ENCODE measurements around the gene STAC2. TPM values are rescaled to one million over a fixed set of nuclear protein-coding genes. Genes with fewer than 3 reads are reported as not detected.
A peak's percentile ranks its signal among the peaks of the same experiment; 100 is the strongest.

The STAC2 gene
- polyA plus RNA-seq, 3 donors = not detected

DNA sequence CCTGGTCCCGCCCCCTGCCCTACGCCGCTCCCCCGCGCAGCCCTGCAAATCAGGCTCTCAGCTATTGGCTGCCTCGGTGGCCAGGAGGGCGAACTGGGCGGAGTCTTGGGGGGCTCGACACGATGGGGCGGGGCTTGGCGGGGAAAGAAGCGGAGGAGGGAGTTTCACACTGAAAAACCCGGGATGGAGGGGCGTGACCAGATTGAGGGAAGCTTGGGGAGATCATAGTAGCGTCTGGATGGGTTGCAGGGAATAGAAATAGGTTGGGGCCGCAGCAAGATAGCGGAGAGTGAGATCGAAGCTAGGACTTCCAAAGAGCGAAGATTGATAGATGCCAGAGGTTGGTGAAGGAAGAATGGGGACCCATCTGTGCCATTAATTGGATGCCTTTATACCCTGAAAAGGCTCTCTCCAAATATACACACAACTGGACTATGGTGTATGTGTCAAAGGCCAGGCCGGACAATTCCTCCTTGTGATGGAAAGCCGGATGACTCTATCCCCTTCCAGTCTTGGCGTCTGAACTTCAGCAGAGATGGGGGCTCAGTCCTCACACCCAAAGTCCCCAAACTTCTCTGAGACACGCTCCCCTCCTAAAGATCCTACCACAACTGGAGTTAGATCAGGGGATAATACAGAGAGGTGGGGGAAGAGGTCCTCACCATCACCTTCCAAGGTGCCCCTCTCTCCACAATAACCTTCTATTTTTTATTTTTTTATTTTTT lies 376 bp upstream of the STAC2 start:
- H3K4me2 ChIP-seq (replicated peaks; ENCODE audit: extremely low read depth, low read length, poor library complexity, severe bottlenecking) = peak overlapping the region; percentile 61
- no peak overlapping the region for H3K27ac ChIP-seq (ENCODE audit: low read depth in 1 of 2, low read length in 2 of 2)
- Mint-ChIP-seq H3K9me3 (peaks cover 0 to 19% (median 7%) of the 10 kb centered on the region in 7 donors), H3K36me3 (peaks cover 3% of the 10 kb centered on the region in 2 donors), H3K4me1 (peaks cover 11% of the 10 kb centered on the region), H3K27ac (no peak overlapping the region), H3K27me3 (ENCODE audit: low read depth in 3 of 3) (peaks cover 57 to 73% (median 62%) of the 10 kb centered on the region in 3 donors), H3K4me3 (peak overlapping the region; percentile 64 to 89)
- peak overlapping the region in 1 of 3 experiments; percentile 57 for H3K4me3 ChIP-seq (replicated peaks in 1 of 3; ENCODE audit: low read depth in 2 of 3, low read length in 3 of 3)
- no peaks in the 10 kb centered on the region for H3K79me2 ChIP-seq (ENCODE audit: insufficient read depth, low read length)
- peaks cover 21 to 64% of the 10 kb centered on the region in 2 donors for H3K27me3 ChIP-seq (ENCODE audit: control insufficient read depth in 2 of 2, insufficient read depth in 2 of 2, low read length in 2 of 2)
- no peak for DNase-seq
- peaks cover 10 to 18% of the 10 kb centered on the region in 2 donors for H3K4me1 ChIP-seq (ENCODE audit: control insufficient read depth in 1 of 2, insufficient read depth in 2 of 2, low read length in 2 of 2)
- no peak overlapping the region for H3K9ac ChIP-seq (ENCODE audit: insufficient read depth, low read length, poor library complexity, severe bottlenecking)
- H2AFZ ChIP-seq (ENCODE audit: insufficient read depth, low read depth, low read length, poor library complexity, severe bottlenecking) = peak overlapping the region; percentile 41
- H4K20me1 ChIP-seq (ENCODE audit: insufficient read depth, low read length) = no peaks in the 10 kb centered on the region
- 6% methylated on average over 21 of the region's 24 CpGs for WGBS (ENCODE audit: insufficient coverage)
- intact Hi-C loops (cut with micrococcal nuclease) = no loop called here
- peaks cover 0 to 6% of the 10 kb centered on the region in 2 donors for H3K9me3 ChIP-seq (replicated peaks in 1 of 2; ENCODE audit: control insufficient read depth in 1 of 2, insufficient read depth in 1 of 2, low read length in 2 of 2)
- no peaks in the 10 kb centered on the region for H3K36me3 ChIP-seq (replicated peaks in 1 of 2; ENCODE audit: control insufficient read depth in 1 of 2, insufficient read depth in 2 of 2, low read length in 2 of 2)
- TF ChIP-seq, protein P1, sequence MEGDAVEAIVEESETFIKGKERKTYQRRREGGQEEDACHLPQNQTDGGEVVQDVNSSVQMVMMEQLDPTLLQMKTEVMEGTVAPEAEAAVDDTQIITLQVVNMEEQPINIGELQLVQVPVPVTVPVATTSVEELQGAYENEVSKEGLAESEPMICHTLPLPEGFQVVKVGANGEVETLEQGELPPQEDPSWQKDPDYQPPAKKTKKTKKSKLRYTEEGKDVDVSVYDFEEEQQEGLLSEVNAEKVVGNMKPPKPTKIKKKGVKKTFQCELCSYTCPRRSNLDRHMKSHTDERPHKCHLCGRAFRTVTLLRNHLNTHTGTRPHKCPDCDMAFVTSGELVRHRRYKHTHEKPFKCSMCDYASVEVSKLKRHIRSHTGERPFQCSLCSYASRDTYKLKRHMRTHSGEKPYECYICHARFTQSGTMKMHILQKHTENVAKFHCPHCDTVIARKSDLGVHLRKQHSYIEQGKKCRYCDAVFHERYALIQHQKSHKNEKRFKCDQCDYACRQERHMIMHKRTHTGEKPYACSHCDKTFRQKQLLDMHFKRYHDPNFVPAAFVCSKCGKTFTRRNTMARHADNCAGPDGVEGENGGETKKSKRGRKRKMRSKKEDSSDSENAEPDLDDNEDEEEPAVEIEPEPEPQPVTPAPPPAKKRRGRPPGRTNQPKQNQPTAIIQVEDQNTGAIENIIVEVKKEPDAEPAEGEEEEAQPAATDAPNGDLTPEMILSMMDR (IDR thresholded peaks at IDR 0.05) = no peak

DNA sequence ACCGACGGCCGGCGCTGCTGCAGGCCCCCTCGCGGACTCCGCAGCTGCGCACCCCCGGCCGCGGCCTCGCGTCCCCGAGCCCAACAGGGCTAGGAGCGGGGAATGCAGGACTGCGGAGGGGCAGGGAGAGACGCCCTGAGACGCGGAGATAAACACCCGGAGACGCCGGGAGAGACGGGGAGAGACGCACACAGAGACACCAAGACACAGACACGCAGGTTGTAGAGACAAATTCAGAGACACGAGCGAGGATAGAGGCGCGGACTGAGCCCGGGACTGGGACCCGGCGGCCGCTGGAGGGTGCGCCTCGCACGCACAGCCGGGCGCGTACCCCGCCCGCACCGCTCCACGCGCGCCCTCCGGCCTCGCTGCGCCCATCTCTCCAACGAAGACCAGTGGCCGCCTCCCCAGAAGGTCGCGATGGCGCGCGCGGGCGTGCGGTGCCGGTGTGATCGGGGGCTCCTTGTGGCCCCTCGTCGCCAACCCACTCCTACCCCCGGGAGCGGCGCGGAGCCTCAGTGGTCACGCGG lies 902 bp downstream of the STAC2 start:
- Mint-ChIP-seq H3K4me3 (peak overlapping the region; percentile 45 to 91), H3K27me3 (ENCODE audit: low read depth in 3 of 3) (peaks cover 57 to 77% (median 60%) of the 10 kb centered on the region in 3 donors), H3K36me3 (peaks cover 3% of the 10 kb centered on the region in 2 donors), H3K9me3 (peaks cover 0 to 23% (median 7%) of the 10 kb centered on the region in 7 donors), H3K4me1 (peaks cover 10% of the 10 kb centered on the region), H3K27ac (no peak overlapping the region)
- no peak overlapping the region for H3K9ac ChIP-seq (ENCODE audit: insufficient read depth, low read length, poor library complexity, severe bottlenecking)
- no peaks in the 10 kb centered on the region for H4K20me1 ChIP-seq (ENCODE audit: insufficient read depth, low read length)
- peaks cover 0 to 6% of the 10 kb centered on the region in 2 donors for H3K9me3 ChIP-seq (replicated peaks in 1 of 2; ENCODE audit: control insufficient read depth in 1 of 2, insufficient read depth in 1 of 2, low read length in 2 of 2)
- peaks cover 21 to 59% of the 10 kb centered on the region in 2 donors for H3K27me3 ChIP-seq (ENCODE audit: control insufficient read depth in 2 of 2, insufficient read depth in 2 of 2, low read length in 2 of 2)
- TF ChIP-seq, protein P1 (IDR thresholded peaks at IDR 0.05) = no peak
- no peak for DNase-seq
- H3K4me3 ChIP-seq (replicated peaks in 1 of 3; ENCODE audit: low read depth in 2 of 3, low read length in 3 of 3) = peak overlapping the region in 1 of 3 experiments; percentile 57
- H3K4me1 ChIP-seq (ENCODE audit: control insufficient read depth in 1 of 2, insufficient read depth in 2 of 2, low read length in 2 of 2) = peaks cover 10 to 16% of the 10 kb centered on the region in 2 donors
- H3K27ac ChIP-seq (ENCODE audit: low read depth in 1 of 2, low read length in 2 of 2) = no peak overlapping the region
- WGBS (ENCODE audit: insufficient coverage) = 2% methylated on average over 66 of the region's 68 CpGs
- peak overlapping the region; percentile 61 for H3K4me2 ChIP-seq (replicated peaks; ENCODE audit: extremely low read depth, low read length, poor library complexity, severe bottlenecking)
- no peaks in the 10 kb centered on the region for H3K79me2 ChIP-seq (ENCODE audit: insufficient read depth, low read length)
- no peaks in the 10 kb centered on the region for H3K36me3 ChIP-seq (replicated peaks in 1 of 2; ENCODE audit: control insufficient read depth in 1 of 2, insufficient read depth in 2 of 2, low read length in 2 of 2)
- intact Hi-C loops (cut with micrococcal nuclease) = no loop called here
- peak overlapping the region; percentile 41 for H2AFZ ChIP-seq (ENCODE audit: insufficient read depth, low read depth, low read length, poor library complexity, severe bottlenecking)

Data from CD14-positive monocyte (primary cell).